ENCODE results near the gene TMEM184A. TPM values are rescaled to one million over a fixed set of nuclear protein-coding genes. Genes with fewer than 3 reads are reported as not detected.

The TMEM184A gene
- total RNA-seq, 4 donors from 2014 or later, result 0.23 to 0.42 TPM; not detected in 2

- Histone ChIP-seq H3K27ac (replicated peaks in 1 of 4) (no peak overlapping the region), H3K9me3 (no peaks in the 10 kb centered on the region), H3K4me3 (no peak overlapping the region), H3K4me1 (peaks cover 14 to 26% (median 15%) of the 10 kb centered on the region in 4 donors), H3K36me3 (no peaks in the 10 kb centered on the region), H3K27me3 (peaks cover 0 to 61% (median 0%) of the 10 kb centered on the region in 4 donors)
- 56% methylated on average over 23 of the region's 24 CpGs for WGBS
- DNase-seq (ENCODE audit: extremely low spot score), result no peak
- TF ChIP-seq CTCF (IDR thresholded peaks at IDR 0.05) (peak in 1 of 3 experiments; percentile 21), POLR2A (IDR thresholded peaks at IDR 0.05; ENCODE audit: low read depth) (no peak)
- intact Hi-C loops (cut with DNase I), result no loop called here
Measured at GRCh38 chr7:1558181-1558811, 2.3 kb upstream of the TMEM184A start.

- Histone ChIP-seq H3K27ac (replicated peaks in 1 of 4) (no peak overlapping the region), H3K4me3 (no peak overlapping the region), H3K9me3 (no peaks in the 10 kb centered on the region), H3K4me1 (peaks cover 14 to 26% (median 15%) of the 10 kb centered on the region in 4 donors), H3K36me3 (no peaks in the 10 kb centered on the region), H3K27me3 (peaks cover 0 to 58% (median 0%) of the 10 kb centered on the region in 4 donors)
- no peak for TF ChIP-seq POLR2AphosphoS5 (IDR thresholded peaks at IDR 0.05)
- TF ChIP-seq CTCF (IDR thresholded peaks at IDR 0.05), result no peak
- TF ChIP-seq POLR2A (IDR thresholded peaks at IDR 0.05; ENCODE audit: low read depth), result no peak
- no peak for TF ChIP-seq EP300 (IDR thresholded peaks at IDR 0.05)
- intact Hi-C loops (cut with DNase I), result no loop called here
- DNase-seq (ENCODE audit: extremely low spot score), result no peak
- 84% methylated on average over 10 of the region's 10 CpGs for WGBS
Measured at GRCh38 chr7:1557771-1558170, 1.8 kb upstream of the TMEM184A start.

GRCh38 chr7:1557006-1557405, 1.0 kb upstream of the TMEM184A start:
- Histone ChIP-seq H3K27me3 (peaks cover 0 to 50% (median 0%) of the 10 kb centered on the region in 4 donors), H3K36me3 (no peaks in the 10 kb centered on the region), H3K4me1 (peaks cover 14 to 26% (median 15%) of the 10 kb centered on the region in 4 donors), H3K27ac (replicated peaks in 1 of 4) (no peak overlapping the region), H3K4me3 (no peak overlapping the region), H3K9me3 (no peaks in the 10 kb centered on the region)
- no peak for TF ChIP-seq EP300 (IDR thresholded peaks at IDR 0.05)
- intact Hi-C loops (cut with DNase I), result no loop called here
- DNase-seq (ENCODE audit: extremely low spot score), result no peak
- 100% methylated on average over 7 of the region's 7 CpGs for WGBS

- intact Hi-C loops (cut with DNase I), result no loop called here
- 21% methylated on average over 16 of the region's 35 CpGs for WGBS
- H3K27ac ChIP-seq (replicated peaks in 1 of 4), result no peak overlapping the region
Measured at GRCh38 chr7:1555046-1555812, 776 bp downstream of the TMEM184A start.

More at GRCh38 chr7:1555046-1555812, 776 bp downstream of the TMEM184A start:
- Histone ChIP-seq H3K9me3 (no peaks in the 10 kb centered on the region), H3K36me3 (no peaks in the 10 kb centered on the region), H3K27me3 (peaks cover 0 to 36% (median 0%) of the 10 kb centered on the region in 4 donors), H3K4me1 (peaks cover 14 to 26% (median 15%) of the 10 kb centered on the region in 4 donors), H3K4me3 (peak overlapping the region in 1 of 4 donors; percentile 12)
- TF ChIP-seq EP300 (IDR thresholded peaks at IDR 0.05) (no peak), POLR2A (IDR thresholded peaks at IDR 0.05; ENCODE audit: low read depth) (no peak), POLR2AphosphoS5 (IDR thresholded peaks at IDR 0.05) (no peak), CTCF (IDR thresholded peaks at IDR 0.05) (no peak)
- no peak for DNase-seq (ENCODE audit: extremely low spot score)

All from esophagus muscularis mucosa (tissue), 4 donors.